CD1c-positive myeloid dendritic cell (primary cell): ENCODE data around the gene MINDY4B.
A peak's percentile ranks its signal among the peaks of the same experiment; 100 is the strongest.

Source experiments
- DNase-seq: peaks from one replicate; pipeline ENCODE4 v3.0.0-alpha.2; 2016; ENCODE audit errors: extremely low spot score

The MINDY4B gene

GRCh38 chr3:150905339-150905738, at the start of gene MINDY4B:
MINDY4B (minus strand) TSS chr3:150905439; CDS start chr3:150905439, 0 bp downstream.
- no peak for DNase-seq

- DNase-seq = no peak
Measured at GRCh38 chr3:150951923-150952322, 46.7 kb upstream of the MINDY4B start.

GRCh38 chr3:150945226-150946032, 40.2 kb upstream of the MINDY4B start:
- no peak for DNase-seq

GRCh38 chr3:150942221-150942620, 37.0 kb upstream of the MINDY4B start:
- no peak for DNase-seq

GRCh38 chr3:150936693-150937092, 31.5 kb upstream of the MINDY4B start:
- DNase-seq = no peak

- DNase-seq = no peak
Measured at GRCh38 chr3:150933473-150933995, 28.3 kb upstream of the MINDY4B start.

- DNase-seq = no peak
Measured at GRCh38 chr3:150931745-150932144, 26.5 kb upstream of the MINDY4B start.

GRCh38 chr3:150930839-150931238, 25.6 kb upstream of the MINDY4B start:
- no peak for DNase-seq

- no peak for DNase-seq
Measured at GRCh38 chr3:150928234-150928633, 23.0 kb upstream of the MINDY4B start.

GRCh38 chr3:150926328-150926727, 21.1 kb upstream of the MINDY4B start:
- no peak for DNase-seq

GRCh38 chr3:150925751-150926201, 20.5 kb upstream of the MINDY4B start:
- peak; percentile 60 for DNase-seq

GRCh38 chr3:150922611-150923010, 17.4 kb upstream of the MINDY4B start:
- DNase-seq = no peak

GRCh38 chr3:150921209-150921608, 16.0 kb upstream of the MINDY4B start:
- no peak for DNase-seq

- DNase-seq = no peak
Measured at GRCh38 chr3:150920236-150920635, 15.0 kb upstream of the MINDY4B start.

- DNase-seq = no peak
Measured at GRCh38 chr3:150917951-150918350, 12.7 kb upstream of the MINDY4B start.

GRCh38 chr3:150913133-150913922, 8.1 kb upstream of the MINDY4B start:
- no peak for DNase-seq

- DNase-seq = peak; percentile 23
Measured at GRCh38 chr3:150912501-150912900, 7.3 kb upstream of the MINDY4B start.

- peak; percentile 4 for DNase-seq
Measured at GRCh38 chr3:150911771-150912170, 6.5 kb upstream of the MINDY4B start.

GRCh38 chr3:150906461-150906860, 1.2 kb upstream of the MINDY4B start:
- no peak for DNase-seq

GRCh38 chr3:150905746-150906145, 507 bp upstream of the MINDY4B start:
- no peak for DNase-seq

GRCh38 chr3:150902988-150903387, 2.3 kb downstream of the MINDY4B start:
- no peak for DNase-seq

- DNase-seq = no peak
Measured at GRCh38 chr3:150901793-150902192, 3.4 kb downstream of the MINDY4B start.

- no peak for DNase-seq
Measured at GRCh38 chr3:150899141-150899540, 6.1 kb downstream of the MINDY4B start.
